ENCODE measurements around the gene MAB21L3.

DNA sequence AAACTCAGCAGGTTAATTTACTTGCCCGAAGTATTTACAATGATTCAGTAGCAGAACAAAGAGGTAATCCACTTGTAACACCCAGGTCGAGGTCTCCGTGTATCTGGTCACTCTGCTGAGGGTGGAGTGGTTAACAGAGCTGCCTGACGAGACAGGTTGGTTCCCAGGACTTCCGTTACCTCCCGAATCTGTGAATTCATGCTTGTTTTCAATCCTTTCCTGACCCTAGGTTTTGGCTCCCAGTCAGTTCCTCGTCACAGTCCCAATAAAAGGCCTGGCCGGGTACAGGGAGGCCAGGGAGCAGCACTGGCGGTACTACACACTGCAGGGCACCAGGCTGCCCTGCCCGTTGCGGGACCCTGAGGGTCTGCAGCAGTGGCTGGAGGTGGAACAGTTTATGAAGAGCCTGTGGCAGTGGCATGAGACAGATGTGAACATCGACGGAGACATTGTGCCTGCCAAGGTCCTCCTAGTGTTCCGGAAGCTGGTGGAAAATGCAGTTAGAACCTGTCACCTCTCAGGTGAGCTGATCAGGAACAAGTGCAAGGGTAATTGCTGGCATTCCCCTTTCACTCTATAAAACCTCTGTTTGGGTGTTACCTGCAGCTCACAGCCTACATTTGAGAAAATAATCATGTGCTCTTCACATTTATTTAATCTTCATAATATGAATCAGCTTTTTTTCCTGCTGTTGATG lies 12.8 kb downstream of the MAB21L3 start:
- TF ChIP-seq EZH2 (IDR thresholded peaks at IDR 0.05; ENCODE audit: low read depth, unreplicated experiment) = no peak
- TF ChIP-seq JUNB (IDR thresholded peaks at IDR 0.05; ENCODE audit: unreplicated experiment) = no peak
- no peak for TF ChIP-seq POLR2AphosphoS5 (IDR thresholded peaks at IDR 0.05; ENCODE audit: low read depth)
- TF ChIP-seq, protein P1, sequence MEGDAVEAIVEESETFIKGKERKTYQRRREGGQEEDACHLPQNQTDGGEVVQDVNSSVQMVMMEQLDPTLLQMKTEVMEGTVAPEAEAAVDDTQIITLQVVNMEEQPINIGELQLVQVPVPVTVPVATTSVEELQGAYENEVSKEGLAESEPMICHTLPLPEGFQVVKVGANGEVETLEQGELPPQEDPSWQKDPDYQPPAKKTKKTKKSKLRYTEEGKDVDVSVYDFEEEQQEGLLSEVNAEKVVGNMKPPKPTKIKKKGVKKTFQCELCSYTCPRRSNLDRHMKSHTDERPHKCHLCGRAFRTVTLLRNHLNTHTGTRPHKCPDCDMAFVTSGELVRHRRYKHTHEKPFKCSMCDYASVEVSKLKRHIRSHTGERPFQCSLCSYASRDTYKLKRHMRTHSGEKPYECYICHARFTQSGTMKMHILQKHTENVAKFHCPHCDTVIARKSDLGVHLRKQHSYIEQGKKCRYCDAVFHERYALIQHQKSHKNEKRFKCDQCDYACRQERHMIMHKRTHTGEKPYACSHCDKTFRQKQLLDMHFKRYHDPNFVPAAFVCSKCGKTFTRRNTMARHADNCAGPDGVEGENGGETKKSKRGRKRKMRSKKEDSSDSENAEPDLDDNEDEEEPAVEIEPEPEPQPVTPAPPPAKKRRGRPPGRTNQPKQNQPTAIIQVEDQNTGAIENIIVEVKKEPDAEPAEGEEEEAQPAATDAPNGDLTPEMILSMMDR (conservative IDR thresholded peaks at IDR 0.05; ENCODE audit: low read depth in 2 of 2) = no peak
- TF ChIP-seq, protein P2, sequence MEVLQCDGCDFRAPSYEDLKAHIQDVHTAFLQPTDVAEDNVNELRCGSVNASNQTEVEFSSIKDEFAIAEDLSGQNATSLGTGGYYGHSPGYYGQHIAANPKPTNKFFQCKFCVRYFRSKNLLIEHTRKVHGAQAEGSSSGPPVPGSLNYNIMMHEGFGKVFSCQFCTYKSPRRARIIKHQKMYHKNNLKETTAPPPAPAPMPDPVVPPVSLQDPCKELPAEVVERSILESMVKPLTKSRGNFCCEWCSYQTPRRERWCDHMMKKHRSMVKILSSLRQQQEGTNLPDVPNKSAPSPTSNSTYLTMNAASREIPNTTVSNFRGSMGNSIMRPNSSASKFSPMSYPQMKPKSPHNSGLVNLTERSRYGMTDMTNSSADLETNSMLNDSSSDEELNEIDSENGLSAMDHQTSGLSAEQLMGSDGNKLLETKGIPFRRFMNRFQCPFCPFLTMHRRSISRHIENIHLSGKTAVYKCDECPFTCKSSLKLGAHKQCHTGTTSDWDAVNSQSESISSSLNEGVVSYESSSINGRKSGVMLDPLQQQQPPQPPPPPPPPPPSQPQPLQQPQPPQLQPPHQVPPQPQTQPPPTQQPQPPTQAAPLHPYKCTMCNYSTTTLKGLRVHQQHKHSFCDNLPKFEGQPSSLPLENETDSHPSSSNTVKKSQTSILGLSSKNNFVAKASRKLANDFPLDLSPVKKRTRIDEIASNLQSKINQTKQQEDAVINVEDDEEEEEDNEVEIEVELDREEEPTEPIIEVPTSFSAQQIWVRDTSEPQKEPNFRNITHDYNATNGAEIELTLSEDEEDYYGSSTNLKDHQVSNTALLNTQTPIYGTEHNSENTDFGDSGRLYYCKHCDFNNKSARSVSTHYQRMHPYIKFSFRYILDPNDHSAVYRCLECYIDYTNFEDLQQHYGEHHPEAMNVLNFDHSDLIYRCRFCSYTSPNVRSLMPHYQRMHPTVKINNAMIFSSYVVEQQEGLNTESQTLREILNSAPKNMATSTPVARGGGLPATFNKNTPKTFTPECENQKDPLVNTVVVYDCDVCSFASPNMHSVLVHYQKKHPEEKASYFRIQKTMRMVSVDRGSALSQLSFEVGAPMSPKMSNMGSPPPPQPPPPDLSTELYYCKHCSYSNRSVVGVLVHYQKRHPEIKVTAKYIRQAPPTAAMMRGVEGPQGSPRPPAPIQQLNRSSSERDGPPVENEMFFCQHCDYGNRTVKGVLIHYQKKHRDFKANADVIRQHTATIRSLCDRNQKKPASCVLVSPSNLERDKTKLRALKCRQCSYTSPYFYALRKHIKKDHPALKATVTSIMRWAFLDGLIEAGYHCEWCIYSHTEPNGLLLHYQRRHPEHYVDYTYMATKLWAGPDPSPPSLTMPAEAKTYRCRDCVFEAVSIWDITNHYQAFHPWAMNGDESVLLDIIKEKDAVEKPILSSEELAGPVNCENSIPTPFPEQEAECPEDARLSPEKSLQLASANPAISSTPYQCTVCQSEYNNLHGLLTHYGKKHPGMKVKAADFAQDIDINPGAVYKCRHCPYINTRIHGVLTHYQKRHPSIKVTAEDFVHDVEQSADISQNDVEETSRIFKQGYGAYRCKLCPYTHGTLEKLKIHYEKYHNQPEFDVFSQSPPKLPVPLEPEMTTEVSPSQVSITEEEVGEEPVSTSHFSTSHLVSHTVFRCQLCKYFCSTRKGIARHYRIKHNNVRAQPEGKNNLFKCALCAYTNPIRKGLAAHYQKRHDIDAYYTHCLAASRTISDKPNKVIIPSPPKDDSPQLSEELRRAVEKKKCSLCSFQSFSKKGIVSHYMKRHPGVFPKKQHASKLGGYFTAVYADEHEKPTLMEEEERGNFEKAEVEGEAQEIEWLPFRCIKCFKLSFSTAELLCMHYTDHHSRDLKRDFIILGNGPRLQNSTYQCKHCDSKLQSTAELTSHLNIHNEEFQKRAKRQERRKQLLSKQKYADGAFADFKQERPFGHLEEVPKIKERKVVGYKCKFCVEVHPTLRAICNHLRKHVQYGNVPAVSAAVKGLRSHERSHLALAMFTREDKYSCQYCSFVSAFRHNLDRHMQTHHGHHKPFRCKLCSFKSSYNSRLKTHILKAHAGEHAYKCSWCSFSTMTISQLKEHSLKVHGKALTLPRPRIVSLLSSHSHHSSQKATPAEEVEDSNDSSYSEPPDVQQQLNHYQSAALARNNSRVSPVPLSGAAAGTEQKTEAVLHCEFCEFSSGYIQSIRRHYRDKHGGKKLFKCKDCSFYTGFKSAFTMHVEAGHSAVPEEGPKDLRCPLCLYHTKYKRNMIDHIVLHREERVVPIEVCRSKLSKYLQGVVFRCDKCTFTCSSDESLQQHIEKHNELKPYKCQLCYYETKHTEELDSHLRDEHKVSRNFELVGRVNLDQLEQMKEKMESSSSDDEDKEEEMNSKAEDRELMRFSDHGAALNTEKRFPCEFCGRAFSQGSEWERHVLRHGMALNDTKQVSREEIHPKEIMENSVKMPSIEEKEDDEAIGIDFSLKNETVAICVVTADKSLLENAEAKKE (CRISPR knock-in tag; IDR thresholded peaks at IDR 0.05) = no peak
- TF ChIP-seq ZNF114 (CRISPR knock-in tag; IDR thresholded peaks at IDR 0.05) = no peak
- no peak for TF ChIP-seq EZH2phosphoT487 (IDR thresholded peaks at IDR 0.05; ENCODE audit: unreplicated experiment)

Data from GM23338 (cell line).